ENCODE data around the gene FBLN1.

DNA sequence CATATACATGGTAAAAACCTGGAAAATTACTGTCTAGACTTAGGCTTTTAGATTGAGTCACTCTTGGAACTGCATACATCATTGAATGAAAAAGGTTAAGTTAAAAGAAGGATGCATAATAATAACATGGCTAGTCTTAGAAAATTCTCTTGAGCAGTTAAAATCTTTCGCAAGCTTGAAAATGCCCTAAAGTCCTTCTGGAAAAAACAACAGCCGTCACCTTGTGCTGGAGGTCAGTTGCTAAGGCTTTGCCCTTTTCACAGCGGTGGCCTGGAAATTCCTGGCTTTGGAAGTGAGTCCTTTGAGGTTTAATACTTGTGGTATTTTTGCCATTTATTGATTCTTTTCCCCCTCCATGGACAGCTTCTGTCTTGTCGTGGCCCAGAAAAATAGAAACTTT is 17.4 kb upstream of the FBLN1 start:
- TF ChIP-seq, protein P1, sequence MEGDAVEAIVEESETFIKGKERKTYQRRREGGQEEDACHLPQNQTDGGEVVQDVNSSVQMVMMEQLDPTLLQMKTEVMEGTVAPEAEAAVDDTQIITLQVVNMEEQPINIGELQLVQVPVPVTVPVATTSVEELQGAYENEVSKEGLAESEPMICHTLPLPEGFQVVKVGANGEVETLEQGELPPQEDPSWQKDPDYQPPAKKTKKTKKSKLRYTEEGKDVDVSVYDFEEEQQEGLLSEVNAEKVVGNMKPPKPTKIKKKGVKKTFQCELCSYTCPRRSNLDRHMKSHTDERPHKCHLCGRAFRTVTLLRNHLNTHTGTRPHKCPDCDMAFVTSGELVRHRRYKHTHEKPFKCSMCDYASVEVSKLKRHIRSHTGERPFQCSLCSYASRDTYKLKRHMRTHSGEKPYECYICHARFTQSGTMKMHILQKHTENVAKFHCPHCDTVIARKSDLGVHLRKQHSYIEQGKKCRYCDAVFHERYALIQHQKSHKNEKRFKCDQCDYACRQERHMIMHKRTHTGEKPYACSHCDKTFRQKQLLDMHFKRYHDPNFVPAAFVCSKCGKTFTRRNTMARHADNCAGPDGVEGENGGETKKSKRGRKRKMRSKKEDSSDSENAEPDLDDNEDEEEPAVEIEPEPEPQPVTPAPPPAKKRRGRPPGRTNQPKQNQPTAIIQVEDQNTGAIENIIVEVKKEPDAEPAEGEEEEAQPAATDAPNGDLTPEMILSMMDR (IDR thresholded peaks at IDR 0.05): no peak
- TF ChIP-seq EP300 (IDR thresholded peaks at IDR 0.05): no peak
- TF ChIP-seq POLR2A (IDR thresholded peaks at IDR 0.05): no peak

All from stomach (tissue), 4 donors.